Adrenal gland (tissue), 12 donors: ENCODE data around the gene BTNL8. TPM values are rescaled to one million over a fixed set of nuclear protein-coding genes. Genes with fewer than 3 reads are reported as not detected.

Experiments
- DNase-seq, 7 donors: peaks; one replicate each; pipeline ENCODE4 v3.0.0-alpha.2; 2019 to 2020
- H3K27ac ChIP-seq, 5 donors: fragments of 200-600 bp; sonication (generic) in 4 of 5; 1 replicate in 3 of 5; 2 replicates in 2 of 5; pipeline versions ENCODE4 v1.5.1 to v1.8.0; 2016 to 2020; ENCODE audit warnings: mild to moderate bottlenecking in 1 of 5
- H3K27me3 ChIP-seq: fragments of 200-600 bp; 2 replicates; pipeline ENCODE4 v1.8.0; 2021
- H3K36me3 ChIP-seq, 2 donors: fragments of 200-600 bp; replicated peaks in 1 of 2; 1 replicate in 1 of 2; 2 replicates in 1 of 2; pipeline versions ENCODE4 v1.5.1 to v1.8.0; 2018 to 2022
- H3K4me1 ChIP-seq, 2 donors: fragments of 200-600 bp; replicated peaks in 1 of 2; 1 replicate in 1 of 2; 2 replicates in 1 of 2; pipeline versions ENCODE4 v1.5.1 to v1.8.0; 2018 to 2021
- H3K4me3 ChIP-seq, 4 donors: fragments of 200-600 bp; sonication (generic) in 3 of 4; one replicate each; pipeline ENCODE4 v1.5.1; 2016 to 2018
- H3K9me3 ChIP-seq, 3 donors: fragments of 200-600 bp; sonication (generic) in 1 of 3; replicated peaks in 1 of 3; 1 replicate in 2 of 3; 2 replicates in 1 of 3; pipeline versions ENCODE4 v1.5.1 to v1.8.0; 2016 to 2021
- CTCF ChIP-seq, 6 experiments: fragments of 450-650 bp in 4 of 6; fragments of 200-600 bp in 2 of 6; sonication (generic) in 1 of 6; IDR thresholded peaks; 1 replicate in 5 of 6; 2 replicates in 1 of 6; pipeline versions ENCODE4 v1.5.1 to v1.8.0; 2016 to 2021; ENCODE audit warnings: antibody characterized with exemption in 6 of 6, mild to moderate bottlenecking in 2 of 6, moderate library complexity in 1 of 6
- POLR2A ChIP-seq, 2 donors: fragments of 450-650 bp; IDR thresholded peaks; one replicate each; pipeline ENCODE4 v1.6.1; 2017; ENCODE audit warnings: antibody characterized with exemption in 2 of 2, mild to moderate bottlenecking in 2 of 2, moderate library complexity in 1 of 2
- WGBS, 4 donors: extraction: QIAGEN DNeasy Blood & Tissue Kit in 2 of 4; methylation state at CpG; one replicate each; pipeline versions ENCODE4 v1.1.5 to v1.1.7; 2013 to 2017; 5-methylcytosine and 5-hydroxymethylcytosine counted together
- intact Hi-C, 2 donors: fragments of 100-400 bp; cut with DNase I; formaldehyde crosslinking; loops; one replicate each; pipeline versions ENCODE4 v1.14.1 to v1.15.0; 2022 to 2023
- polyA plus RNA-seq, 3 donors: library from polyadenylated mRNA; stranded (reverse); fragments of 200-250 nt in 2 of 3; fragments of 350-450 nt in 1 of 3; fragmentation: Illumina TruSeq in 1 of 3; extraction: RNeasy Lipid Tissue Mini Kit (QIAGEN cat#74804) in 1 of 3; gene quantifications; one replicate each; pipeline ENCODE4 v1.2.3, GENCODE V29; 2013 to 2014
- total RNA-seq, 9 donors: library from RNA; depleted of rRNA in 4 of 9; stranded (reverse); fragments of >200 nt in 4 of 9; fragments of 120-200 nt in 1 of 9; fragmentation: NEBNext Ultra II Directional in 1 of 9; extraction: Animal tissue kit (Norgen Biotek cat#: 25700) in 1 of 9; gene quantifications; one replicate each; pipeline versions ENCODE4 v1.1.0 to v1.2.4, GENCODE V29; 2013 to 2023
- donor health status: healthy with polysubstance abuse.
- donor health status: Bipolar disorder and iron deficiency.
- donor health status: DM: yes; HTN: yes; CAD: no.
- donor health status: DM: no; HTN: no; CAD: no.
- donor health status: DM: no; HTN: no; CAD: no.
- donor health status: DM: yes; HTN: yes; CAD: no.

BTNL8 gene
- total and polyA plus RNA-seq, 12 donors, result 0.07 to 1.9 (median 0.64) TPM; not detected in 4

- Histone ChIP-seq H3K4me3 (no peak overlapping the region), H3K27me3 (no peaks in the 10 kb centered on the region), H3K9me3 (no peaks in the 10 kb centered on the region), H3K27ac (no peak overlapping the region), H3K36me3 (no peaks in the 10 kb centered on the region), H3K4me1 (no peaks in the 10 kb centered on the region)
- DNase-seq, result no peak
- TF ChIP-seq CTCF (IDR thresholded peaks at IDR 0.05) (no peak), POLR2A (IDR thresholded peaks at IDR 0.05) (no peak)
- intact Hi-C loops, result no loop called here
- WGBS, 4 donors, result 84 to 90% (median 86%) methylated on average over 1 of the region's 1 CpG
Measured at GRCh38 chr5:180922932-180923331, 24.0 kb downstream of the BTNL8 start.

- no peak for DNase-seq
- TF ChIP-seq CTCF (IDR thresholded peaks at IDR 0.05) (no peak), POLR2A (IDR thresholded peaks at IDR 0.05) (no peak)
- Histone ChIP-seq H3K27me3 (no peaks in the 10 kb centered on the region), H3K36me3 (no peaks in the 10 kb centered on the region), H3K4me3 (no peak overlapping the region), H3K27ac (no peak overlapping the region), H3K4me1 (no peaks in the 10 kb centered on the region), H3K9me3 (no peaks in the 10 kb centered on the region)
- intact Hi-C loops, result no loop called here
Measured at GRCh38 chr5:180932660-180933059, 33.7 kb downstream of the BTNL8 start.

- Histone ChIP-seq H3K27ac (no peak overlapping the region), H3K4me3 (no peak overlapping the region), H3K36me3 (no peaks in the 10 kb centered on the region), H3K9me3 (peaks cover 0 to 4% (median 0%) of the 10 kb centered on the region in 3 donors), H3K27me3 (no peaks in the 10 kb centered on the region), H3K4me1 (no peaks in the 10 kb centered on the region)
- TF ChIP-seq POLR2A (IDR thresholded peaks at IDR 0.05) (no peak), CTCF (IDR thresholded peaks at IDR 0.05) (no peak)
- no peak for DNase-seq
- 62 to 68% (median 66%) methylated on average over 3 to 4 of the region's 4 CpGs; no CpG with 5 or more reads in 1 of the 4 donors for WGBS, 4 donors
- intact Hi-C loops, result no loop called here
Measured at GRCh38 chr5:180935203-180935602, 36.2 kb downstream of the BTNL8 start.

GRCh38 chr5:180938294-180938693, 39.3 kb downstream of the BTNL8 start:
- WGBS, 4 donors, result 75 to 85% (median 80%) methylated on average over 6 of the region's 6 CpGs
- Histone ChIP-seq H3K27me3 (no peaks in the 10 kb centered on the region), H3K36me3 (no peaks in the 10 kb centered on the region), H3K9me3 (peaks cover 0 to 4% (median 0%) of the 10 kb centered on the region in 3 donors), H3K4me3 (no peak overlapping the region), H3K4me1 (no peaks in the 10 kb centered on the region), H3K27ac (no peak overlapping the region)
- intact Hi-C loops, result no loop called here
- TF ChIP-seq POLR2A (IDR thresholded peaks at IDR 0.05) (no peak), CTCF (IDR thresholded peaks at IDR 0.05) (no peak)
- DNase-seq, result no peak
